ENCODE data around the gene STAT5B. TPM values are rescaled to one million over a fixed set of nuclear protein-coding genes. Genes with fewer than 3 reads are reported as not detected.

Gene STAT5B
- total and polyA plus RNA-seq, 2 of the 8 experiments (the other 6 are each of a cell fraction or from before 2014, with no cell fraction given), result 35.3 to 52.6 TPM

GRCh38 chr17:42203354-42203753 lies 72.8 kb downstream of the STAT5B start:
- Histone ChIP-seq H3K27ac (ENCODE audit: low read depth, low read length) (no peak overlapping the region), H2BK20ac (ENCODE audit: low read length) (no peak overlapping the region), H3K27me3 (replicated peaks in 1 of 4; ENCODE audit: control insufficient read depth in 3 of 4, extremely low read depth in 1 of 4, insufficient read depth in 3 of 4, low read length in 3 of 4) (no peaks in the 10 kb centered on the region), H3K79me1 (ENCODE audit: low read depth, low read length) (no peaks in the 10 kb centered on the region), H3K18ac (ENCODE audit: extremely low read depth, low read length) (no peak overlapping the region), H3K79me2 (ENCODE audit: control insufficient read depth in 1 of 2, insufficient read depth in 2 of 2, low read length in 2 of 2) (no peaks in the 10 kb centered on the region), H3K9ac (replicated peaks in 1 of 4; ENCODE audit: extremely low read depth in 1 of 4, low read depth in 3 of 4, low read length in 3 of 4) (no peak overlapping the region), H4K20me1 (replicated peaks in 1 of 2; ENCODE audit: control insufficient read depth in 1 of 2, insufficient read depth in 2 of 2, low read length in 2 of 2) (no peaks in the 10 kb centered on the region), H2AK5ac (ENCODE audit: low read depth, low read length) (no peak overlapping the region), H2BK15ac (ENCODE audit: low read length) (no peak overlapping the region), H4K91ac (replicated peaks; ENCODE audit: insufficient read length, low read length) (no peak overlapping the region), H3K23ac (ENCODE audit: insufficient read length) (no peak overlapping the region), H2BK120ac (replicated peaks; ENCODE audit: low read depth, low read length) (no peak overlapping the region), H3K4me1 (replicated peaks in 1 of 4; ENCODE audit: control insufficient read depth in 3 of 4, insufficient read depth in 4 of 4, low read length in 3 of 4) (no peaks in the 10 kb centered on the region), H2AFZ (ENCODE audit: low read length) (no peak overlapping the region), H3K9me3 (ENCODE audit: insufficient read depth in 2 of 2, low read depth in 1 of 2, low read length in 1 of 2) (no peaks in the 10 kb centered on the region), H3K36me3 (ENCODE audit: control insufficient read depth in 2 of 4, insufficient read depth in 4 of 4, low read length in 3 of 4) (peaks cover 0 to 24% (median 8%) of the 10 kb centered on the region in 4 experiments; a peak in 6 of 8 replicates), H4K5ac (ENCODE audit: insufficient read length, low read depth, low read length) (no peak overlapping the region), H3K4me2 (ENCODE audit: insufficient read depth in 1 of 2, low read depth in 2 of 2, low read length in 2 of 2) (no peak overlapping the region), H3K23me2 (ENCODE audit: low read depth, low read length) (no peaks in the 10 kb centered on the region), H2BK12ac (ENCODE audit: low read depth, low read length) (no peak overlapping the region), H2BK5ac (ENCODE audit: low read depth, low read length) (no peak overlapping the region), H3K4ac (replicated peaks; ENCODE audit: insufficient read length, low read depth, low read length) (no peak overlapping the region), H3K4me3 (ENCODE audit: extremely low read depth in 1 of 4, insufficient read depth in 2 of 4, low read depth in 3 of 4, low read length in 4 of 4) (no peak overlapping the region), H3K56ac (replicated peaks; ENCODE audit: insufficient read length, low read depth, low read length) (no peak overlapping the region), H3K14ac (ENCODE audit: insufficient read length) (no peak overlapping the region), H4K8ac (ENCODE audit: extremely low read depth, insufficient read depth, low read length) (no peak overlapping the region)
- no peak for FAIRE-seq
- TF ChIP-seq EGR1 (IDR thresholded peaks at IDR 0.05; ENCODE audit: borderline replicate concordance, low read depth, low read length) (no peak), CREB1 (IDR thresholded peaks at IDR 0.05) (no peak), POLR2AphosphoS5 (IDR thresholded peaks at IDR 0.05; ENCODE audit: low read depth, low read length) (no peak), FOSL1 (IDR thresholded peaks at IDR 0.05; ENCODE audit: insufficient read depth, low read depth, low read length) (no peak), CHD1 (IDR thresholded peaks at IDR 0.05; ENCODE audit: low read depth, low read length) (no peak), SIX5 (IDR thresholded peaks at IDR 0.05; ENCODE audit: low read depth, low read length) (no peak), CTBP2 (IDR thresholded peaks at IDR 0.05; ENCODE audit: borderline replicate concordance, insufficient read depth, insufficient read length, low read length) (no peak), YY1 (IDR thresholded peaks at IDR 0.05; ENCODE audit: low read depth, low read length) (no peak), RNF2 (IDR thresholded peaks at IDR 0.05; ENCODE audit: borderline replicate concordance, low read depth, low read length, missing control alignments, poor library complexity, severe bottlenecking) (no peak)
- WGBS, 2 experiments (ENCODE audit: extremely low coverage in 1 of 2, insufficient coverage in 1 of 2, insufficient read length in 1 of 2, insufficient replicate concordance in 2 of 2, low coverage in 1 of 2, low lambda C conversion rate in 2 of 2, missing lambda C conversion rate in 1 of 2), result 93% methylated on average over 2 of the region's 2 CpGs; no CpG with 5 or more reads in 1 of the 2 experiments
- POLR2A ChIA-PET (ENCODE audit: partially characterized antibody), result no interaction called here
- CTCF ChIA-PET (ENCODE audit: partially characterized antibody), result interaction anchor here (1.8 to 2.3 kb wide), 3 partner anchors 13 to 19 kb away, joined by 3 to 7 read pairs (median 4); no protein-coding TSS in a partner anchor
- DNase-seq (ENCODE audit: low read depth in 1 of 2, low spot score in 2 of 2), result no peak

All from H1 (cell line).